GM18868 (cell line): ENCODE results near the gene UNKL.

Experiments
- ATAC-seq: cut with Tn5 transposase; IDR thresholded peaks from one replicate; pipeline ENCODE4 v1.9.1; 2021; ENCODE audit warnings: mild to moderate bottlenecking, moderate library complexity; ENCODE audit not compliant: unreplicated experiment

The UNKL gene

DNA sequence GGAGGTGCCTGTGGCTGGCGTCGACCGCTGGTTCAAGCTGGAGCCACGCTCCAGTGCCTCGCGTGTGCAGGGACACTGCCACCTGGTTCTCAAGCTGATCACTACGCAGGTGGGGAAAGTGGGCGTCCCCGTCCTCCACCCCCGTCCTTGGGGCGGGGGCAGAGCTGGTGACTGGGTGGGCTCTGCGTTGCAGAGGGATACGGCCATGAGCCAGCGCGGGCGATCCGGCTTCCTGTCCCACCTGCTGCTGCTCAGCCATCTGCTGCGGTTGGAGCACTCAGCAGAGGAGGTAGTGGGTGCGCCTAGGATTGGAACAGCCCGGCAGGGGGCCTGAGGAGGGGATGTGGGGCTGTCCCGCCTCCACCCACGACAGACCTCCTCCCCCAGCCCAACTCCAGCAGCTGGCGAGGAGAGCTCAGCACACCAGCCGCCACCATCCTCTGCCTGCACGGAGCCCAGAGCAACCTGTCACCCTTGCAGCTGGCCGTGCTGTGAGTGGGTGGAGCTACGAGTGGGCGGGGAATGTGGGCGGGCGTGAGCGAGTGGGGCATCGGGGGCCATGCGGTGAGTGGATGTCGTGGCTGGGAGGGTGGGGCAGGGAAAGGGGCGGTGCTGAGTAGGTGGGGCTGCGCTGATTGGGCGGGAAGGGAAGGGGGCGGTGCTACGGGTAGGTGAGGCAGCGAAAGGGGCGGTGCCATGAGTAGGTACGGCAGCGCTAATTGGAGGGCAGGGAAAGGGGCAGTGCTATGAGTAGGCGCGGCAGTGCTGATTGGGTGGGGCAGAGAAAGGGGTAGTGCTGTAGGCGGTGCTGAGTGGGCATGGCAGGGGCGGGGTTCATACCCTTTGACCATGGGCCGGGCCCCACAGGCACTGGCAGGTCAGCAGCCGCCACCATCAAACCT, 71.7 kb downstream of the UNKL start:
- ATAC-seq: peak; percentile 91

DNA sequence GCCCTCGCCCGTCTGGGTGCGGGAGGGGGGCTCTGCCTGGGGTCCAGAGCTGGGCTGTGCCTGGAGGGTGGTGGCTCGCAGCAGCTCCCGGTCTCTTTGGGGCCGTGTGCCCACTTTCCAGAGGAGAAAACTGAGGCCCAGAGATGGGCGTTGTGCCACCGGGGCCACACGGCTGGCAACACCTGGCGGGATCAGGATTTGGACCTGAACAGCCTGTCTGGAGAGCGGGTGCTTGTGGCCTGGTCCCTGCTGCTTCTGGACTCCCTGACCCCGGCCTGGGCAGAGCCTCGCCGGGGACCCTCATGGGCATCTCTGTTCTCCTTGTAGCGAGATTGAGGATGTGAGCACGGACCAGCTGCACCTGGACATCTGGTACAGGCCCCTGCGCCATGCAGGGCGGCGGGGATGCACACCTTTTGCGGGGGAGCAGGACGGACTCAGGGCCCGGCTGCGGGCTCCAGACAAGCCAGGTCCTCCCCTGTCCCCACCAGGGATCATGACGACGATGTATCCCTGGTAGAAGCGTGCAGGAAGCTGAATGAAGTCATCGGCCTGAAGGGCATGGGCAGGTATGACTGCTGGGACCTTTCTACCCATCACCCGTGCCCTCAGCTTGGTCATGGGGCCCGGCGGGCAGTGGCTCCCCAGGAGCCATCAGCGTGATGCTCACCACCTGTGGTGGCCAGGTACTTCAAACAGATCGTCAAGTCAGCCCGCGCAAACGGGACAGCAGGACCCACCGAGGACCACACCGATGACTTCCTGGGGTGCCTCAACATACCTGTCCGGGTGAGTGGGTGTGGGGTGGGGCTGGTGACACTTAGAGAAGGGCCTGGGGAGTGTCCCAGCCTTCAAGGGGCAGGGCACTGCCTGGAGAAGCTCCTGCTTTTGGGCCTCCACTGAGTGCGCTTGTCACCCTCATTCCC, 72.7 kb downstream of the UNKL start:
- no peak for ATAC-seq

DNA sequence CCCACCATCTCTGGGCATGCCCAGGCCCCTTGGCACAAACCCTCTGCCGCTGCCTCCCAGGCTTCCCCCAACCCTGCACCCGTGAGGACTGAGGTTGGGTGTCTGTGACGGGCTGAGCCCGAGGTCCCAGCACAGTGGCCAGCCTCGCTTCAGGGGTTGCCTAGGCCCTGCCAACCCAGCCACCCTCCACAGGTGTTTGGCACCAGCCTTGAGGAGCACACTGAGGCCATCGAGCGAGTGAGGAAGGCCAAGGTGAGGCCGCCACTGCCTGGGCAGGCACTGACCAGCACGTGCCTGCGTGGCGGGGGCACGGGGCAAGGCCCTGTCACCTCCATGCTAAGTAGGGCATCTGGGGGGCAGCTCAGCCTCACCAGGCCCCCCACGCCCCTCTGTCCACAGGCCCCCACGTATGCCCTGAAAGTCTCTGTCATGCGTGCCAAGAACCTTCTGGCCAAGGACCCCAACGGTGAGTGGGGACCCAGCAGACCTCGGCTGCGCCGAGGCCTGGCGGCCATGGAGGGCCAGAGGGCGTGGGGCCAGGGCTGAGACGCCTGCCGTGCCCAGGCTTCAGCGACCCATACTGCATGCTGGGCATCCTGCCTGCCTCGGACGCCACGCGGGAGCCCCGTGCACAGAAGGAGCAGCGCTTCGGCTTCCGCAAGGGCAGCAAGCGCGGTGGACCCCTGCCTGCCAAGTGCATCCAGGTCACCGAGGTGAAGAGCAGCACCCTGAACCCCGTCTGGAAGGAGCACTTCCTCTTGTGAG, 73.6 kb downstream of the UNKL start:
- no peak for ATAC-seq

DNA sequence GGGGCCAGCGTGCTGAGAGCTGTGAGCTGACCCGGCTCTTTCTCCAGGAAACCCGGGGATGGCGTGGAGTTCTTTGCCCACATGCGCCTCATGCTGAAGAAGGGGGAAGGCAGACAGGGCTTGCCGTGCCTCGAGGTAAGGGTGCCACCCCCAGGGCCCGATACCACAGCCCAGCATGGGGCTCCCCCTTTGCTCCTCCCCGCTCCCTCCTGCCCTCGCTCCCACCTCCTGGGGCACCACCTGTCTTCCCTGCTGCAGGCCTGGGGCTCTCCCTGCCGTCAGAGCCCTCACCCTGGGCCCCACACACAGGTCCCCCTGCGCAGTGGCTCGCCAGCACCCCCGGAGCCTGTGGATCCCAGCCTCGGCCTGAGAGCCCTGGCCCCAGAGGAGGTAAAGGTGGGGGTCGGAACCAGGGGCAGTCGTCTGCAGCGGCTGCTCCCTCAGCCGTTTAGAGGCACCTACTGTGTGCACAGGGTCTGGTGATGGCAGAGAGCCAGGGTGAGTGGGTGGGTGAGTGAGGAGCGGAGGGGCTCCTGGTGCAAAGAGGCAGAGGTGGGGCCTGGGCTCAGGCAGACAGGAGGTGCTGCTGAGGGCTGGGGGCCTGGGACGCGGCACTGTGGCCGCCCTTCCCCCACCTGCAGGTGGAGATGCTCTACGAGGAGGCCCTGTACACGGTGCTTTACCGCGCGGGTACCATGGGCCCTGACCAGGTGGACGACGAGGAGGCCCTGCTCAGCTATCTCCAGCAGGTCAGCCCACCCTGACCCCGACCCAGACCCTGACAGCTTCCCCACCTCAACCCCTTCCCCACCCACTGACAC, 75.4 kb downstream of the UNKL start:
- no peak for ATAC-seq

DNA sequence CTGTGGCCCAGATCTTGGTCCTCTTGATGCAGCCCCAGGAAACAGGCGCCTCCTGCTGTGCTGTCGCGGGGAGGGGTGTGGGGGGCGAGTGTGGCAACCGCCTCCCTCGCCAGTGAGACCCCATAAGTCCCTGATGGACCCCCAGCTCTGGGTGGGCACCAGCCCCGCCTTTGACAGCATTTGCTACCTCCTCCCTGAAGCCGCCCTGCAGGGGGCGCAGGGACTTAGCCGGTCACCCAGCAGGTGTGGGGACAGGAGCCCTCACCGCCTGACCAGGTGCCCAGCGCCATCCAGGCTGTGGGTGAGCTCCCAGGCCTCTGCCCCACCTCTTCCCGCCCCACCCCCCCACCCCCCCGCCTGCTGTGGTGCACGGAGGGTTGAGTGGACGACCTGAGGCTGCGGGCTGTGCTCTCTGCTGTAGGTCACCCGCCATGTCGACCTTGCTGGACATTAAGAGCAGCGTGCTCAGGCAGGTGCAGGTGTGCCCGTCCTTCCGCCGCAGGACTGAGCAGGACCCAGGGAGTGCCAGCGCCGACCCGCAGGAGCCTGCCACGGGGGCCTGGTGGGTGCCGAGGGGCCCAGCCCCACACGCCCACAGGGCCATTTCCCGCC, 76.3 kb downstream of the UNKL start:
- no peak for ATAC-seq

DNA sequence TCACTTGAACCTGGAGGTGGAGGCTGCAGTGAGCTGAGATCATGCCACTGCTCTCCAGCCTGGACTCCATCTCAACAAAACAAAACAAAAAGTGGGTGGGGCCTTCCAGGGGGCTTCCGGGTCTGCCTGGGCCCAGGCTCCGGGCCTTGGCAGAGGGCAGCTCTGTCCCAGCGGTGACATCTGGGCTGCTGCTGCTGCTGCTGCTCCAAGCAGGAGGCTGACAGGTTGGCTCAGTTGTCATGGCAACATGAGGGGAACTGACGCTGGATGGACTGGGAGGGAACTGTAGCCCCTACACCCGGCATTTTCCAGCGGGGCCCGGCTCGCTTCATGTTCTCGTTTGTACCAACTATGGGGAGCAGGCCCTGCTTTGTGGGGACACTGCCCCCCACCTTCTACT, 77.0 kb downstream of the UNKL start:
- no peak for ATAC-seq

DNA sequence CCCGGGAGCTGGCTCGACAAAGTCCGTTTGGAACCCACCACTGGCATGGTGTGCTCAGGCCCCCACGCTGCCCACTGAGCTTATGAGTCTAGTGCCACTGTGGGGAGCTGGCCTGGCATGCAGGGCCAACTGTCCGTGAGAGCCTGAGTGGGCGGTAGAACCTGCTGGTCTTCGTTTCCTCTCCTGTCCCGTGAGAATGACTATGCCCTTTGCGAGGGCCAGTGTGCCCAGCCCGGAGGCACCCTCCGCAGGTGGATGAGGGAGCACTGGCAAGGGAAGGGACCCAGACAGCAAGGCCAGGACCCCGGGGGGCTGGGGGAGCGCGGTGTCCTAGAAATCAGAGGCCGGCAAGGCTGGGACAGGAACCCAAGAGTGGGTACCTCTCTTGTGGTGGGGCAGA, 77.9 kb downstream of the UNKL start:
- no peak for ATAC-seq

DNA sequence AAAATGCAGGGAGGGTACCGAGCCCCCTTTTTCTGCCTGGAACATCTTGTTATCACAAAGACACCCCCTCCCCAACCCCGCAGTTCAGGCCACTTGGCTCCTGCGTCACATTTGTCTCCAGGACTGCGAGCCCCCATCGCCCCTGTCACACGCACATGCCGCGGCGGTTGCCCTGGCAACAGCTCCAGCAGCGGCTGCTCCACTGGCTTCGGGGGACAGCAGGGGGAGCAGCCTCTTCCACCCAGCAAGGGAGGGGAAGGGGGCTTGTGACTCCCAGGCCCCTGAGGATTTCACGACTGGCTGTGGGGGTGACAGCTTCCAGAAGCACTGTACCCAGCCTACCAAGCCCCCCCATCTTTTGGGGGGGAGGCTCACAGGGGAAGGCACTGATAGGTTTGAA, 78.5 kb downstream of the UNKL start:
- ATAC-seq: no peak

DNA sequence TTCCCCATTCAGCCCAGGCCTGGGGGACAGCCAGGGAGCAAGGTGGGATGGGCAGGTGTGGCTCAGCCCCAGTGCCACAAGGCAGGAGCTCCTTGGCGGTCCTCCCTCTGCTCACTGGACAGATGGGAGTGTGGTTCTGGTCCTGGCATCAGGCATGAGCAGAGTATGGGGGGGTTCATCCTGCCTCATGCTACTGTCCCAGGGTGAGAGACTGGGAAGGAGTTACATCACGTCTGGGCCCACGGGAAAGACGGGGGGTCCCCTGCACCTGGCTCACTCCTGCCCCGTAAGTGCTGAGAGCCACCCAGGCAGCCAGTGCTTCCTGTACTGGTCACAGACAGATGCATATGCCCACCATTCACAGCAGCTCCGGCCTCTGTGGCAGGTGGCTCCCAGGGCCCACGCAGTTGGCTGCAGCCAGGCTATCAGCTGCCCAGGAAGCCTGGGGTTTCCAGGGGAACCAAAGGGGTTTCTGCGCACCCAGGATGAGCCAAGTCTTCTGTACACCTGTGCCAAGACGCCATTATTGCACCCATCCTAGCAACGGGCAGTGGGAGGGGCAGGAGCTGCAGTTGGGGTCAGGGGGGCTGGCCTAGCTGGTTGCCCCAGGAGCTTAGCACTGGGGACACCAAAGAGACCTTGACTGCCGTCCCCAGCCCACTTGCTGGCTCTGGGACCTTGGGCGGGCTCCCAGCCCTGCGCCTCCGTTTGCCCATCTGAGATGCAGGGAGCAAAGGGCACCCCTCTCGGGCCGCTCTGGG, 79.1 kb downstream of the UNKL start:
- no peak for ATAC-seq

DNA sequence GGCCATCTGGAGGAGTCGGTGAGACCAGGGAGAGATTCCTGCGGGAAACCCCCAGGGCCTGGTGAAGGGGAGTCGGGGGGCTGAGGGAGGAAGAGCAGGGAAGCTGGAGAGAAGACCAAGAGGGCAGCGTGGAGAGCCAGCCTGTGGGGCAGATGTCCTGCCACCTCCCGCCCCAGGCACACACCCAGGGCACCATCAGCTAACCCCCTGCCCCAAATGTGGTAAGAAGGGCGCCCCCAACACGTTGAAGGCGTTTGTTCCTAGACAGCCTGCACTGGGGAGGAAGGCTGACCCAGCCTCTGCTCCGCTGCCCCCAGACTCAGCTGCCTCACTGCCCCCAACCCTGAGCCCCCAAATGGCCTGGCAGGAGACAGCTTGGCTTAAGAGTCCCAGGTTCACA, 79.8 kb downstream of the UNKL start:
- no peak for ATAC-seq

DNA sequence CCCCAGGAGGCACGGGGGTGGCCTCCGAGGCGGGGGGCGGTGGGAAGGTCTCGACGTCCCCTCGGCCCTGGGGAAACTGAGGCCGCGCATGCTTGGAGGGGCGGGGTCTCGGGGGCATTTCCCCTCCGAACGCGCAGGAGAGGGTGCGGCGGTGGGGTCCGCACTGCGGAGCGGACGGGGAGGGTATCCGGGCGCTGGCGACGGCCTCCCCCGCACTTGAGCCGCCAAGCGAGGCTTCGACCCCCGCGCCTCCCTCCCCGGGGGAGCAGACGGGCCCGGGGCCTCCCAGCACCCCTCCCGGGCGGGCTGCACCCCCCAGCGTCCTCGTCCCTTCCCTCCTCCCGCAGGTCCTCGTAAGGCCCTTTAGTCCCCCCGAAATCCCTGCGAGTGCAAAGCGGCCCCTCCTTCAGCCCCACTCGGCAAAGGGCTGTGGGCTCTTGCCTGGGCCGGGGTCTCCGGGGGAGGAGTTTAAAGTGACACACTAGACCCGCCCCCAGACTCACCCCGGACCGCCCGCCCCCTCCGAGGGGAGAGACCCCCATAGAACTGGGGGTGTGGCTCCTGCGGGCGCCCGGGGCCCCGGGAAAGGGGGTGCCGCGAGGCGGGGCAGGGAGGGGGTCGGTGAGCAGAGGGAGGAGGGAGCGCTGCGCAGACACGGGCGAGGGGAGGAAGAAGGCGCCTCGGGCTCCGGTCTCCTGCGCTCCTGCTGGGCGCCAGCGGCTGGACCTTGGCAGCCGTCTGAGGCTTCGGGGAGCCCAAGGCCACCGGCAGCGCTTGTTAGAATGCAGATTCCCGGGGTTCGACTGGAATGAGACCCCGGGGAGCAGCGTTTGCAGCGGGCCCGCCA, 80.4 kb downstream of the UNKL start:
- ATAC-seq: no peak

DNA sequence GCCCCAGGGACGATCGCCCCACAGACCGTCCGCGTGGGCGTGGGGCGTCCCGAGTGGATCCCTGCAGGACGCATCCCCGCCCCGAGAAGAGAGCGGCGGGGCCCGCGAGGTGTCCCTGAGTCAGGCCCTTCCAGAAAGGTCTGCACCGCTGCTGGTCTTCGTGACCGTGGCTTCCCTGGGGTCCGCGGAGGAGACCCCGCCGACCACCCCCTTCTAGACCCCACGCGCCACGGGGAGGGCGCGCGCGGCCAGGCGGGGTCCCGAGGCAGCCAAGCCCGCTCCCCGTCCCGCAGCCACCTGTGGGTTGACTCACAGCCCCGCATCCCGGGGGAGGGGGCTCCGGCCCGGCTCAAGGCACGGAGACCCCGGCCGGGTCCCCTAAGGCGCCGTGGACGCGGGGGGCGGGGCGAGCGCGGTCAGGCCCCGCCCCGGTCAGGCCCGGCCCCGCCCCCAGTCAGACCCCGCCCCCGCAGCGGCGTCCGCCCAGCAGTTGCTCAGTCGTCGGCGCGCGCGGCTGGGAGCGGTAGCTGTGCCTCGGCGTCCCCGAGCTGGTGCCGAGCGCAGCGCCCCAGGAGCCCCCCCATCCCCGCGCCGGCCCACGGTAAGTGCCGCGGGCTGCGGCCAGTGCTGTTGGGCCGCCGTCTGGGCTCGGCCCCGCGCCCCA, 81.2 kb downstream of the UNKL start, which contains the start of gene BAIAP3:
BAIAP3 (plus strand) TSS at position 497 of the 664 bp plus-strand sequence. CDS start 4,905 bp downstream, outside the sequence.
- no peak for ATAC-seq

DNA sequence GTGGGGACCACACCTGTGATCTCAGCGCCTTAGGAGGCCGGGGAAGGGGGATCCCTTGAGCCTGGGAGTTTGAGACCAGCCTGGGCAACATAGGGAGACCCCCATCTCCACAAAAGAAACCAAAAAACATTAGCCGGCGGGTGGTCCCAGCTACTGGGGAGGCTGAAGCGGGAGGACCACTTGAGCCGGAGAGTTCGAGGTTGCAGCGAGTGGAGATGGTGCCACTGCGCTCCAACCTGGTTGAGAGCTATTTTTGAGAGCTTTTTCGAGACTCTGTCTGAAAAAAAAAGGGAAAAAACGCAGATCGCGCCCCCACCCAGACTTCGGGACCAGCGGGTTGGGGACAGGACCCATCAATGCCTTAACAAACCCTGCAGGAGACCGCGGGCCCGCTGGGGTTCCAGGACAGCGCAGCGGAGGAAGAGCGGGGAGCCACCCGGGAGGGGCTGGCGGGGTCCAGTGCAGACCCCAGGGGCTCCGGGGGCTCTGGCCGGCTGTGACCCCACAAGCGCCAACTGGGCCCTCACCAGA, 81.8 kb downstream of the UNKL start:
- no peak for ATAC-seq

DNA sequence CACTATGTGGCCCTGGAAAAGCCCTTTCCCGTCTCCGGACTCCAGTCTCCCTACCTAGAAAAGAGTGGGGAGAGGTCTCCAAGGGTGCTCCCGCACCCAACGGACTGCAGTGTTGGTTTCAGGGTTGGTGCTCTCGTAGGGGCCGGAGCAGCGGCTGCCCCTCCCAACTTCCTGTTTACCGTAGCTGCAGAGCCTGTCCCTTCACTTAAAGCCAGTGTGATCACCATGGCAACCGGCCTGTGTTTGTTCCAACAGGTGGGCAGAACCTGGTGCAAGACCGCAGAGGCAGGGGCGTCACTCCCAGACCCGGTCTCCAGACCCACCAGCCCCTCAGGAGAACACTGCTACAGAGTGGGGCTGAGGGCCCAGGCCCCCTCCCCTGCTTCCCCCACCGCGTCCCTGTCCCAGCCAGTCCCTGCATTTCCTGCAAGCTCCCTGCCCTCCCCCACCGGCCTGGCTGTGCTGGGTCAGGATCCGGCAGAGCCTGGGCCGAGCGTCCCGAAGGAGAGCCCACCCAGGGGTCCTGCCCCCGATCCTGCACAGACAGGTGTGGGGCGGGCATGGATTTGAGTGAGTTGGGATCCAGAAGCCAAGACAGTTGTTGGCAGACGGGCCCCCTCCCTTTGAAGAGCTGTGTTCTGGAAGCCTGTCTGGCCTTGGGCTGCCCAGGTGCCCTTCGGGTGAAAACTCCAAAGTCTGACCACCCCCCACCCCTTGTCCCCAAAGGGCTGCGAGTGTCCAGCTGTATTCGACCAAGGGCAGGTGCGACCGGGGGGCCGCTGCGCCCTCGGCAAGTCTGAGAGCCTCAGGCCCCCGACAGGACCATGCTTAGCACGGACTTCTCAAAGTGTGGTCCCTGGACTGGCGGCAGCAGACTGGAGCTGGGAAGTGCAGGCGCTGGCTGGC, 82.5 kb downstream of the UNKL start:
- no peak for ATAC-seq

DNA sequence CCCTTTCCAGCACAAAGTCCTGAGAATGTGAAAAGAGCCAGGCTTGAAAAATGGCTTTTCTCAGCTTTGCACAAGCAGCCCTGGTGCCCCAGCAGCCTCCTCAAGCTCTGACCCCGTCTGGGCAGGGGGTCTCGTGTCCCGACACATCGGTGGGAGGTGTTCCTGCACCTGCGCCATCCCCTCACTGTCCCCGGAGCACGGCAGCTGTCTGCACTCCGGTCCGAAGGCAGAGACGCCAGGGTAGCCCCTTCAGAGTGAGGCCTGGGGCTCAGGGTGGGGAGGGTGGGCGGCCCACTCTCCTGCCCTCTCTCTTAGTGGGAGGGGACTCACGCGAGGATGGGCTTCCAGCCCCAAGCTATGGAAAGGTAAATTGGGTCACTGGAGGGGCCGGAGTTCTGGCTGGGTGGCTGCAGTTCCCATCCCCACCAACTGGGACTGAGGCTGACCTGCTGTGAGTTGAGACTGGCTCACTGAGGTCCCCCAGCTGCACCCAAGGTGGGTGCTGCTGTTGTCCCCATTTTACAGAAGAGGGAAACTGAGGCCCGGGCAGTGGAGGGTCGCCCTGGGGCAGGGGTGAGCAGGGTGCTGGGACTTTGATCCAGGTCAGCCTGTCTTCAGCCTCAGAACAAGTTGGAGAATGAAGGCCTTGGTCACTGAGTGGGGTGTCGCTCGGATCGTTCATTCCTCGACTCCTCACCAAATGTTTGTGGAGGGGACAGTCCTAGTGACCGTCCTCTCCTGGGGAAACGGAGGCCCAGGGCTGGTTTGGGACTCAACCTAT, 83.4 kb downstream of the UNKL start:
- ATAC-seq: no peak
